Subcutaneous adipose tissue (tissue), 4 donors: ENCODE measurements around the gene ZNF770. TPM values are rescaled to one million over a fixed set of nuclear protein-coding genes. Genes with fewer than 3 reads are reported as not detected.

Experiments
- total RNA-seq, 4 donors: library from RNA; depleted of rRNA; stranded (reverse); fragments of >200 nt; gene quantifications; one replicate each; pipeline ENCODE4 v1.1.0, GENCODE V29; 2016
- TF ChIP-seq, protein P1 (sequence below): fragments of 450-650 bp; IDR thresholded peaks from one replicate; pipeline ENCODE4 v1.5.1; 2016; ENCODE audit warnings: low read depth, mild to moderate bottlenecking, control low read depth, antibody characterized with exemption, moderate library complexity

ZNF770 gene
- total RNA-seq, 4 donors from 2014 or later, result 18.9 to 33.4 (median 23.4) TPM

DNA sequence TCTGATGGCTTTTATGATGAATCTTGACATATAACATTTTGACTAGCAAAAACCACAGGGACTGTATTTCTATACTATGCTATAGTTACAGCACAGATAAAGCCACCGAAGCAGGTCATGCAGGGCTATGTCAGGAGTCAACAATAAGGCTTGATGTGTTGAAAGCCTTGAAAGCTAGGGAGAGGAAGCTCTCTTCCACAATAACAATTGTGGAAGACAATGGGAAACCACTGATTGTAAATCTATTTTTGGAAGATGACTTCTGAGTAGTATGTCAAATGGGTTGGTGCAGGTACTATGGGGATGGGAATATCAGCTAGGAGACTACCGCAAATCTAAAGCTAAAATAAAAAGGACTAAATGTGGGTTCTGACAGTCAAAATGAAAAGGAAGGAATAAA is 14.6 kb downstream of the ZNF770 start:
- TF ChIP-seq, protein P1, sequence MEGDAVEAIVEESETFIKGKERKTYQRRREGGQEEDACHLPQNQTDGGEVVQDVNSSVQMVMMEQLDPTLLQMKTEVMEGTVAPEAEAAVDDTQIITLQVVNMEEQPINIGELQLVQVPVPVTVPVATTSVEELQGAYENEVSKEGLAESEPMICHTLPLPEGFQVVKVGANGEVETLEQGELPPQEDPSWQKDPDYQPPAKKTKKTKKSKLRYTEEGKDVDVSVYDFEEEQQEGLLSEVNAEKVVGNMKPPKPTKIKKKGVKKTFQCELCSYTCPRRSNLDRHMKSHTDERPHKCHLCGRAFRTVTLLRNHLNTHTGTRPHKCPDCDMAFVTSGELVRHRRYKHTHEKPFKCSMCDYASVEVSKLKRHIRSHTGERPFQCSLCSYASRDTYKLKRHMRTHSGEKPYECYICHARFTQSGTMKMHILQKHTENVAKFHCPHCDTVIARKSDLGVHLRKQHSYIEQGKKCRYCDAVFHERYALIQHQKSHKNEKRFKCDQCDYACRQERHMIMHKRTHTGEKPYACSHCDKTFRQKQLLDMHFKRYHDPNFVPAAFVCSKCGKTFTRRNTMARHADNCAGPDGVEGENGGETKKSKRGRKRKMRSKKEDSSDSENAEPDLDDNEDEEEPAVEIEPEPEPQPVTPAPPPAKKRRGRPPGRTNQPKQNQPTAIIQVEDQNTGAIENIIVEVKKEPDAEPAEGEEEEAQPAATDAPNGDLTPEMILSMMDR, result no peak

DNA sequence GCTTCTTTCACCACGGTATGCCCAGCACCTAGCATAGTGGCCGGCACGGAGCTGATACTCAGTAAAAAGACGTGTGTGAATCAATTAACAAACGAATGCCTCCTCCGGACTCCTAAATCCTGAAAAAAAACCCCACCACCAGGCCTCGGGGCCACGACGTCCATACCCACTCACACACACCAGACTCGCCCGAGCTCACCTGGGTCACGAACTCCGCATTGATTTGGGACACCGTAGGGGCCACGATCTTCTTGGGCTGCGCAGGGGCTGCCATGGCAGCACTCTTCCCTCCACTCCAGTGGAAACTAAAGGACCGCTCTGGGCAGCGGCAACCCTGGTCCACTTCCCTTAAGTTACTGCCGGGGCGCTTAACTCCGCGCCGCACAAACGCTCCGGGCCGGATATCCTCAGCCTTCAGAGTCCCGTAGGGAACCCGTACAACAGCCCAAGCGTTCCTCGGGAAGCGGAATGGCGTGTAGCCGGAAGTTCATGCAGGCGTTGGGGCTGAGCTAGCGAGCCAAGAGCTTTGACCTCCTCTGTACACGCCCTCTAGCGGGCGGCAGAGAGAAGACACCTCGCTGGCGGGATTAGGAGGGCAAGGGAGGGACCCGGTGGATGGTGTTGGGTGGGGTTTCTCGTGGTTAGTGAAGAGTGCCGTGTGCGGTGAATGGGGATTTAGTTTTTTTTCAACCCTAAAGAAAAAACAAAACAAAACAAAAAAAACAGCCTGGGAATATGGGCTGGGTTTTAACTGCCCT is 18.6 kb downstream of the ZNF770 start, which contains the start of gene AQR:
AQR (minus strand) TSS at position 403 of the 758 bp plus-strand sequence; CDS start at position 274, 129 bp downstream.
- TF ChIP-seq, protein P1, result no peak

DNA sequence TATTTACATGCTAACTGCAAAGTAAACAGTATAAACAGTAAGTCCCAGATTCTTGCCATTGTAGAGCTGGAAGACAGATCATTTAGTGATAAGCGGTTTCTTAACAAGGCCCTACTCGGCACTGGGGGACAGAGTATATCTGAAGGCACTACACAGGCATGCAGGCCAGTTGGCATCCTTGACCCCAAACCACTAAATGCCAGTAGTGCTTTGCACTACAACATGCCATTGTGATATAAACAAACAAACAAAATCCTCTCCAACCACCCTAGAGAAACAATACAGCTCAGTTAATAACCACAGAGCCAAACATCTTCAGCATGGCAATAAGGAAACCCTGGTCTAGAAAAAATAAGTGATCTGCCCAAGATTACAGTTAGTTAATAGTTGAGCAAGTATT is 23.8 kb downstream of the ZNF770 start:
- TF ChIP-seq, protein P1, result no peak

DNA sequence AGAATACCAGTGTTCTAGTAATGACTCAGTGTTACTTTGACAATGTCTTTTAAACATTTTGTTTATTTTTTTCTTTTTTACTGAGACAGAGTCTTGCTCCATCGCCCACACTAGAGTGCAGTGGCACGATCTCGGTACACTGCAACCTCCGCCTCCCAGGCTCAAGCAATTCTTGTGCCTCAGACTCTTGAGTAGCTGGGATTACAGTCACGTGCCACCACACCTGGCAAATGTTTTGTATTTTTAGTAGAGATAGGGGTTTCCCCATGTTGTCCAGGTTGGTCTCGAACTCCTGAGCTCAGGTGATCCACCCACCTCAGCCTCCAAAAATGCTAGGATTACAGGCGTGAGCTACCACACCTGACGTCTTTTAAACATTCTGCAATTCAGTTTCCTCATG is 34.2 kb downstream of the ZNF770 start:
- TF ChIP-seq, protein P1, result no peak

DNA sequence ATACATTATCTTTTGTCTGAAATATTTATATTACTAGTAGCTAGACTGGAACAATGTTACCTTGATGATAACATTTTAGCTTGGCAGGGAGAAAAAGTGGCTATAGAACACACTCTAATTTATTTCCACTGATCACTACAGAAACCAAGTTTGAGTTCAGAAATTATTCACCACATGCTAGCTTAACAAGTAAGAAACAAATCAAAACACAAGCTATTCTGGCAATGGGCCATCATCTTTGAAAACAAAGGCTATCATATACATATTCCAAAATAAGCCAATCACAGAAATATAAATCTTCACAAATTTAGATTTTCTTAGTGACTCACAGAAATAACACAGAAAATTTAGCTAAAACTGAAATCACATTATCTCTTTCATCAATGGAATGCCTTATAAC is 35.6 kb downstream of the ZNF770 start:
- TF ChIP-seq, protein P1, result no peak

DNA sequence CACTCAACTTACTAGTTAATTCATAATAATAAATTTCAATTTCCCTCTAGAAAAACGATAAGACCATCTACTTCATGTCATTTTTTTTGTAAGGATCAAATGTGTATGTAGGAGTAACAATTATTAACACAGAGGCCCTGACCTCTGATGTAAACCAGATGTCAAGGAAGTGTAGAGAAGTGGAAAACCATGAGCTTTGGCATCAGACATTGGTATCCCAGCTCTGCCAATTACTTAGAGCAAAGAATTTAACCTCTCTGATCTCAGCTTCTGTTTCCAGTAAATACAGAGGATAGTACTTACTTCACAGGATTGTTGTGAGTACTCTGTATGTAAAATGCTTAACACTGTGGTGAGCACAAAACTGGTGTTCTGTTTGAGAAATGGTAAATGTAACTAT is 36.1 kb downstream of the ZNF770 start:
- TF ChIP-seq, protein P1, result no peak

DNA sequence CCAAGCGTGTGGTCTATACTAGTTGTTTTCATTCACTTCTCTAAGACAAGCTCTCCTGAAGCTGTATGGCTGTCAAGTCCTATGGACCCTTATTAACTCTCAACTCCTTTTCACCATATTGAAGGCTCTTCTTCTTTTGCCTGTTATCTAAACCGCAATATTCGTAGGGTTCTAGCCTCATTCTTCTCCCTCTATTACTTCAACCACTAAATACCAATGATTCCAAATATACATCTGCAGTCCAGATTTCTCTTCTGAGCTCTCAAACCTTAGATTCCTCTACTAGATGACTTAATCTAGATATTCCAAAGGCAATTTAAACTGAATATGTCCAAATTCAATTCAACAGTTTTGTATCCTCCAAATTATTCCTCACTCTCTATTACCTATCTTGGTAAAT is 43.2 kb downstream of the ZNF770 start:
- TF ChIP-seq, protein P1, result no peak
